Upper lobe of left lung (tissue), 4 donors: ENCODE measurements around the gene TREM2.

Source experiments
- CTCF ChIP-seq, 6 experiments: fragments of 450-650 bp in 4 of 6; fragments of 200-600 bp in 2 of 6; sonication (generic) in 2 of 6; IDR thresholded peaks; one replicate each; pipeline ENCODE4 v1.5.1; 2016 to 2019; ENCODE audit warnings: antibody characterized with exemption in 6 of 6
- EP300 ChIP-seq, 4 donors: sonication (generic); formaldehyde crosslinking; IDR thresholded peaks; one replicate each; pipeline ENCODE4 v1.5.1; 2017; ENCODE audit warnings: antibody characterized with exemption in 4 of 4, control low read depth in 2 of 4
- POLR2A ChIP-seq, 4 donors: fragments of 450-650 bp; IDR thresholded peaks; one replicate each; pipeline ENCODE4 v1.5.1; 2016 to 2017; ENCODE audit warnings: antibody characterized with exemption in 4 of 4, mild to moderate bottlenecking in 2 of 4
- POLR2AphosphoS5 ChIP-seq, 2 donors: sonication (generic); formaldehyde crosslinking; IDR thresholded peaks; one replicate each; pipeline ENCODE4 v1.5.1; 2017; ENCODE audit warnings: antibody characterized with exemption in 2 of 2

GRCh38 chr6:41111017-41111416 lies 51.9 kb downstream of the TREM2 start:
- TF ChIP-seq POLR2A (IDR thresholded peaks at IDR 0.05) = no peak
- TF ChIP-seq CTCF (IDR thresholded peaks at IDR 0.05) = no peak
- TF ChIP-seq POLR2AphosphoS5 (IDR thresholded peaks at IDR 0.05) = no peak
- no peak for TF ChIP-seq EP300 (IDR thresholded peaks at IDR 0.05)
